Stimulated activated CD4-positive, alpha-beta T cell treated with anti-CD3 and anti-CD28 coated beads, Interleukin-12 subunit alpha, Interleukin-12 subunit beta, amount 100 ng/mL, for 48 hours (primary cell): ENCODE measurements around the gene HGS.

ENCODE experiments used
- DNase-seq, 3 donors: peaks; one replicate each; pipeline ENCODE4 v3.0.0-alpha.2; 2020; ENCODE audit warnings: low read depth in 2 of 3, low spot score in 1 of 3

Gene HGS

DNA sequence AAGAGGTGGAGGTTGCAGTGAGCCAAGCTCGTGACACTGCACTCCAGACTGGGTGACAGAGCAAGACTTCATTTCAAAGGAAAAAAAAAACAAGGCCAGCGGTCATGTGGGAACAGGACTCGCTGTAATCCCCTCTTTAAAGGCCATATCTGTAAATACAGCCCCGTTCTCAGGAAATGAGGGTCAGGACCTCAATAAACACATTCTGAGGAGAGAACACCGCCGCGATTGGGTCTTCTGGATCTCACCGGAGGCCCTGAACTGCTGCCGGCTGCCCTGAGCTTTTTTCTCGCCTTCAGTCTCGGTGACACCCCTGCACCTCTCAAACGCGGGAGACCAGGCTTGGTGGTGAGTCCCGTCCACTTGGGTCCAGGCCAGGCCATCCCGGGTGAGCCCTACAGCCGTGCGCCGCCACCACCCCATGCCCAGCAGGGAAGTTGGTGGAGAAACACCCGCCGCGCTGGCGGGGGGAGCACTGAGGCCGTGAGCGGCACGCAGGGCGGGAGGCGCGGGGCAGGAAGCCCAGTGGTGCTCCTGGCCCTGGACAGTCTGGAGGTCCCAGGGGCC lies 56.7 kb downstream of the HGS start:
- no peak for DNase-seq

DNA sequence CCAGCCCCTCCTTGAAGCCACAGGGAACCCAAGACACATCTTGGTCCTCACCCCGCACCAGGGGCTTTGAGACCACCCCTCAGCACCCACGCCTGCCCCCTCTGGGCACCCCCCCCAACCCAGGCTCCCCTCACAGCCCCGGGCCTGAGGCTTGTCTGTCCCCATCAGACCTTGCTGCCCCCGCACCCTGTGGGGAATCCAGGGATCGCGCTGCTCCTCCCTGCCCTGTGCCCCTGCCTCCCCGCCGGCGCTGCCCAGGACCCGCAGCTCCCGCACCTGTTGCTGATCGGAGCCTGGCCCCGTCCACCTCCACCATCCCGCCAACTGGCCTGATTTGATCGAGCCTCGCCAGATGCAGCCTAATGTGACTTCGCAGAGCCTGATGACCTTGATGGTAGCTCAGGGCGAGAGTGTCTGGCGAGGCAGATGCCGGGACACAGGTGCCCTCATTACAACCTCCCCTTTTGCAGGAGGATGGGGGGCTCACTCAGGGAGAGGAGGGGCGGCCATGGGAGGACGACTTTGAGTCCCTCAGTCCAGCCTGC lies 57.3 kb downstream of the HGS start:
- no peak for DNase-seq

DNA sequence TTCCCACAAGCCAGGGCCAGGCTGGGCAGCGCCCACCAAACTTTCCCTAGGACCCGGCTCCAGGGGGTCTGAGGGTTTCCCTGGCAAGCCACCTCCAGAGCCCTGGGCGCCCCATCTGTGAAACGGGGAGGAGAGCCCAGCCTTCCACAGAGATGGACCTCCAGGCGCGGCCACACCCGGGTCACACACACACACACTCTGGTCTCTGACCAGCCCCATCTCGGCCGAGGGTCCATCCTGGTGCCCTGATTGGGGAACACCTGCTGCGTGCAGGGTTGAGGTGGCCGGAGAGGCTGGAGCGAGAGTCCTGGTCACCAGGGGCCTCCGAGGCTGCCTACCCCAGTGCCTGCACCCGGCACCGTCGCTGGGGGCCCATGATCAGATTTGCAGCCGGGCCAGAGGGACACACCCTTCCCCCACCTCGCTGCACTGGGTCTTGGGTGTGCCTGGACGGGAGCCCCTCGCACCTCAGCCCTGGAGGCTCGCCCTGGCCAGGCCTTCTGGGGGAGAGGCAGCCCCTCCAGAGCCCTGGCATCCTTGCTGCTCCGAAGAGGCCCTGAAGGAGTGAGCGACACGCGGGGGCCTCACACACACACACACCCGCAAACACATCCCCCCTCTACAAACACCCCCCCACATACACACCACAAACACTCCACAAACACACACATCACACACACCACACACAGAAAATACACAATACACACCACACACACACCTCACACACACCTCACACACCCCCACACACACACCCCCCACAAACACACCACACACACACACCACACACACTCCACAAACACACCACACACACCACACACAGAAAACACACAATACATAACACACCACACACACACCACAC lies 58.0 kb downstream of the HGS start:
- no peak for DNase-seq
